H1 (cell line): ENCODE measurements around the gene MLKL. TPM values are rescaled to one million over a fixed set of nuclear protein-coding genes. Genes with fewer than 3 reads are reported as not detected.

Experiments
- CTCF ChIA-PET: fragments of 300-600 bp; sonication (Branson Sonifier 250); formaldehyde crosslinking; loops from one replicate; lab custom pipeline; 2021; ENCODE audit not compliant: partially characterized antibody; lab: Charles Lee
- POLR2A ChIA-PET: fragments of 300-600 bp; sonication (Branson Sonifier 250); formaldehyde crosslinking; loops from one replicate; lab custom pipeline; 2021; ENCODE audit warnings: inconsistent platforms; ENCODE audit not compliant: partially characterized antibody; lab: Charles Lee
- DNase-seq, 2 experiments: peaks; one replicate each; pipeline versions ENCODE4 v3.0.0 to v3.0.0-alpha.2; 2010 to 2022; ENCODE audit warnings: low spot score in 2 of 2, low read depth in 1 of 2, mixed read lengths in 1 of 2
- FAIRE-seq: peaks from 2 replicates; lab custom pipeline; 2011; peaks lifted over from hg19 to GRCh38; lab: Jason Lieb, UNC
- H2AFZ ChIP-seq: 2 replicates; pipeline ENCODE4 v1.8.1; 2012; ENCODE audit warnings: low read length, inconsistent platforms
- H2AK5ac ChIP-seq: 2 replicates; pipeline ENCODE4 v1.6.1; 2013; ENCODE audit warnings: low read depth, low read length
- H2BK120ac ChIP-seq: replicated peaks from 2 replicates; pipeline ENCODE3; 2013; ENCODE audit warnings: low read depth, low read length, inconsistent platforms
- H2BK12ac ChIP-seq: 2 replicates; pipeline ENCODE4 v1.6.1; 2013; ENCODE audit warnings: low read depth, low read length
- H2BK15ac ChIP-seq: 2 replicates; pipeline ENCODE4 v1.6.1; 2013; ENCODE audit warnings: low read length
- H2BK20ac ChIP-seq: 2 replicates; pipeline ENCODE4 v1.6.1; 2013; ENCODE audit warnings: low read length
- H2BK5ac ChIP-seq: 2 replicates; pipeline ENCODE4 v1.6.1; 2013; ENCODE audit warnings: low read depth, low read length
- H3K14ac ChIP-seq: 2 replicates; pipeline ENCODE4 v1.6.1; 2013; ENCODE audit warnings: inconsistent platforms; ENCODE audit not compliant: insufficient read length
- H3K18ac ChIP-seq: 2 replicates; pipeline ENCODE4 v1.6.1; 2013; ENCODE audit warnings: low read length; ENCODE audit errors: extremely low read depth
- H3K23ac ChIP-seq: 2 replicates; pipeline ENCODE4 v1.6.1; 2013; ENCODE audit warnings: inconsistent platforms; ENCODE audit not compliant: insufficient read length
- H3K23me2 ChIP-seq: 2 replicates; pipeline ENCODE4 v1.6.1; 2013; ENCODE audit warnings: low read depth, low read length
- H3K27ac ChIP-seq: 2 replicates; pipeline ENCODE4 v1.6.1; 2011; ENCODE audit warnings: low read depth, low read length, inconsistent platforms
- H3K27me3 ChIP-seq, 4 experiments: replicated peaks in 1 of 4; 1 replicate in 1 of 4; 2 replicates in 3 of 4; pipeline versions ENCODE4 v1.6.1 to v1.8.1; 2011 to 2013; ENCODE audit warnings: low read length in 3 of 4, mild to moderate bottlenecking in 3 of 4, inconsistent platforms in 2 of 4, mixed read lengths in 2 of 4, moderate library complexity in 1 of 4; ENCODE audit not compliant: control insufficient read depth in 3 of 4, insufficient read depth in 3 of 4; ENCODE audit errors: extremely low read depth in 1 of 4
- H3K36me3 ChIP-seq, 4 experiments: 2 replicates each; pipeline versions ENCODE4 v1.6.1 to v1.8.1; 2011 to 2013; ENCODE audit warnings: mild to moderate bottlenecking in 4 of 4, low read length in 3 of 4, moderate library complexity in 2 of 4, control low read depth in 1 of 4, inconsistent platforms in 1 of 4; ENCODE audit not compliant: insufficient read depth in 4 of 4, control insufficient read depth in 2 of 4
- H3K4ac ChIP-seq: replicated peaks from 2 replicates; pipeline ENCODE3; 2013; ENCODE audit warnings: low read length, low read depth, mixed read lengths, inconsistent platforms; ENCODE audit not compliant: insufficient read length
- H3K4me1 ChIP-seq, 4 experiments: replicated peaks in 1 of 4; 1 replicate in 1 of 4; 2 replicates in 3 of 4; pipeline versions ENCODE4 v1.6.1 to v1.8.1; 2011 to 2013; ENCODE audit warnings: low read length in 3 of 4, inconsistent platforms in 2 of 4, mixed read lengths in 1 of 4; ENCODE audit not compliant: insufficient read depth in 4 of 4, control insufficient read depth in 3 of 4
- H3K4me2 ChIP-seq, 2 experiments: 2 replicates each; pipeline versions ENCODE4 v1.6.1 to v1.8.1; 2011 to 2013; ENCODE audit warnings: low read depth in 2 of 2, low read length in 2 of 2, control low read depth in 1 of 2, inconsistent platforms in 1 of 2, mild to moderate bottlenecking in 1 of 2; ENCODE audit not compliant: insufficient read depth in 1 of 2
- H3K4me3 ChIP-seq, 4 experiments: fragments of 200-600, 300-600 bp in 1 of 4; sonication (generic), shearing (Covaris generic), sonication (Bioruptor Twin) in 1 of 4; 2 replicates each; pipeline versions ENCODE4 v1.5.1 to v1.8.1; 2011 to 2016; ENCODE audit warnings: low read length in 4 of 4, low read depth in 3 of 4, control low read depth in 2 of 4, inconsistent platforms in 2 of 4, mild to moderate bottlenecking in 2 of 4, mixed read lengths in 1 of 4, moderate library complexity in 1 of 4; ENCODE audit not compliant: insufficient read depth in 2 of 4; ENCODE audit errors: extremely low read depth in 1 of 4
- H3K56ac ChIP-seq: replicated peaks from 2 replicates; pipeline ENCODE3; 2013; ENCODE audit warnings: low read depth, mild to moderate bottlenecking, mixed read lengths, low read length, inconsistent platforms; ENCODE audit not compliant: insufficient read length
- H3K79me1 ChIP-seq: 2 replicates; pipeline ENCODE4 v1.6.1; 2013; ENCODE audit warnings: low read depth, low read length, control low read depth
- H3K79me2 ChIP-seq, 2 experiments: 2 replicates each; pipeline versions ENCODE4 v1.6.1 to v1.8.1; 2012 to 2013; ENCODE audit warnings: low read length in 2 of 2, mild to moderate bottlenecking in 2 of 2, inconsistent platforms in 1 of 2; ENCODE audit not compliant: insufficient read depth in 2 of 2, control insufficient read depth in 1 of 2
- H3K9ac ChIP-seq, 4 experiments: replicated peaks in 1 of 4; 1 replicate in 1 of 4; 2 replicates in 3 of 4; pipeline versions ENCODE4 v1.6.1 to v1.8.1; 2011 to 2013; ENCODE audit warnings: low read depth in 3 of 4, low read length in 3 of 4, control low read depth in 2 of 4, mild to moderate bottlenecking in 2 of 4, moderate library complexity in 2 of 4, inconsistent platforms in 1 of 4; ENCODE audit errors: extremely low read depth in 1 of 4
- H3K9me3 ChIP-seq, 2 experiments: 2 replicates each; pipeline versions ENCODE4 v1.6.1 to v1.8.1; 2012 to 2013; ENCODE audit warnings: mild to moderate bottlenecking in 2 of 2, moderate library complexity in 2 of 2, control low read depth in 1 of 2, inconsistent platforms in 1 of 2, low read depth in 1 of 2, low read length in 1 of 2, mixed read lengths in 1 of 2; ENCODE audit not compliant: insufficient read depth in 2 of 2
- H4K20me1 ChIP-seq, 2 experiments: replicated peaks in 1 of 2; 2 replicates each; pipeline versions ENCODE3 to v1.8.1; 2011 to 2013; ENCODE audit warnings: inconsistent platforms in 2 of 2, low read length in 2 of 2, mild to moderate bottlenecking in 1 of 2; ENCODE audit not compliant: insufficient read depth in 2 of 2, control insufficient read depth in 1 of 2
- H4K5ac ChIP-seq: 2 replicates; pipeline ENCODE4 v1.6.1; 2013; ENCODE audit warnings: low read length, low read depth, mixed read lengths, inconsistent platforms; ENCODE audit not compliant: insufficient read length
- H4K8ac ChIP-seq: 2 replicates; pipeline ENCODE4 v1.8.0; 2013; ENCODE audit warnings: mild to moderate bottlenecking, moderate library complexity, low read length, inconsistent platforms; ENCODE audit not compliant: insufficient read depth; ENCODE audit errors: extremely low read depth
- H4K91ac ChIP-seq: replicated peaks from 2 replicates; pipeline ENCODE3; 2013; ENCODE audit warnings: low read length, mixed read lengths, inconsistent platforms; ENCODE audit not compliant: insufficient read length
- ATF2 ChIP-seq: IDR thresholded peaks from 2 replicates; pipeline ENCODE4 v1.6.1; 2012; ENCODE audit warnings: low read length, inconsistent platforms
- BACH1 ChIP-seq: IDR thresholded peaks from 2 replicates; pipeline ENCODE4 v1.6.1; 2012; ENCODE audit warnings: low read length, improper control_type of control experiment
- CBX8 ChIP-seq: fragments of 300-800, 300-1000 bp; sonication (generic); IDR thresholded peaks from 2 replicates; pipeline ENCODE4 v1.7.1; 2016; ENCODE audit warnings: low read depth, low read length, borderline replicate concordance
- CTCF ChIP-seq, 3 experiments: IDR thresholded peaks; 1 replicate in 2 of 3; 2 replicates in 1 of 3; pipeline versions ENCODE4 v1.5.1 to v1.6.1; 2011; ENCODE audit warnings: low read length in 3 of 3, mild to moderate bottlenecking in 3 of 3, inconsistent platforms in 2 of 3, low read depth in 1 of 3, moderate library complexity in 1 of 3; ENCODE audit not compliant: insufficient read depth in 1 of 3; ENCODE audit errors: control extremely low read depth in 1 of 3
- SIN3A ChIP-seq, 2 experiments: IDR thresholded peaks in 1 of 2; conservative IDR thresholded peaks in 1 of 2; 2 replicates each; pipeline ENCODE4 v1.6.1; 2011 to 2012; ENCODE audit warnings: low read length in 2 of 2, improper control_type of control experiment in 1 of 2, low read depth in 1 of 2, mild to moderate bottlenecking in 1 of 2
- SP4 ChIP-seq: IDR thresholded peaks from 2 replicates; pipeline ENCODE4 v1.6.1; 2012; ENCODE audit warnings: low read length, inconsistent platforms
- WGBS, 2 experiments: shearing (Covaris generic) in 1 of 2; methylation state at CpG; one replicate each; pipeline versions ENCODE4 v1.1.6 to v1.1.7; 2013 to 2015; ENCODE audit warnings: low lambda C conversion rate in 2 of 2, mixed read lengths in 2 of 2, inconsistent platforms in 1 of 2, low coverage in 1 of 2, missing lambda C conversion rate in 1 of 2; ENCODE audit not compliant: insufficient replicate concordance in 2 of 2, insufficient coverage in 1 of 2, insufficient read length in 1 of 2; ENCODE audit errors: extremely low coverage in 1 of 2, missing lambda C conversion rate in 1 of 2; 5-methylcytosine and 5-hydroxymethylcytosine counted together
- polyA plus RNA-seq, 7 experiments: library from polyadenylated mRNA; depleted of rRNA in 3 of 7; stranded (reverse) in 5 of 7; unstranded in 2 of 7; fragments of >200 nt in 5 of 7; fragments of 200-250 nt in 2 of 7; gene quantifications; 1 replicate in 5 of 7; 2 replicates in 1 of 7; 4 replicates in 1 of 7; pipeline versions ENCODE4 v1.2.1 to v1.2.3, GENCODE V29; 2011 to 2013; ENCODE audit warnings: missing spikeins in 2 of 7, mixed read lengths in 2 of 7
- total RNA-seq: library from RNA; stranded (reverse); fragmentation: NEBNext Ultra II Directional; extraction: Animal tissue kit (Norgen Biotek cat#: 25700); gene quantifications from 2 replicates; pipeline ENCODE4 v1.2.1, GENCODE V29; 2021

Gene MLKL
- total and polyA plus RNA-seq, 2 of the 8 experiments (the other 6 are each of a cell fraction or from before 2014, with no cell fraction given), result 1.6 to 2.1 TPM

GRCh38 chr16:74626741-74627416, 73.8 kb downstream of the MLKL start:
- H3K27me3 ChIP-seq, result no peaks in the 10 kb centered on the region
- H3K23me2 ChIP-seq, result no peaks in the 10 kb centered on the region
- DNase-seq (no peak), FAIRE-seq (no peak)
- H2BK5ac ChIP-seq, result no peak overlapping the region
- peaks cover 0 to 5% (median 3%) of the 10 kb centered on the region in 4 experiments; a peak in 3 of 7 replicates for H3K4me1 ChIP-seq
- no peaks in the 10 kb centered on the region; the same call in 1 of the 2 replicates for H3K79me1 ChIP-seq
- H2BK15ac ChIP-seq, result no peak overlapping the region
- H3K79me2 ChIP-seq, result no peaks in the 10 kb centered on the region
- H3K4me2 ChIP-seq, result no peak overlapping the region
- 89% methylated on average over 1 of the region's 1 CpG; no CpG with 5 or more reads in 1 of the 2 experiments for WGBS, 2 experiments
- no peak overlapping the region for H2BK20ac ChIP-seq
- H3K9me3 ChIP-seq, result no peaks in the 10 kb centered on the region
- no peak overlapping the region for H2AFZ ChIP-seq
- ChIA-PET CTCF (interaction anchor here (2.1 kb wide), 1 partner anchor 13 kb away, joined by 7 read pairs; no protein-coding TSS in a partner anchor), POLR2A (interaction anchor here (0.7 to 1.7 kb wide), 3 partner anchors 20 to 40 kb away, joined by 3 to 4 read pairs (median 3); partner anchors contain the start of genes GLG1 and RFWD3)
- H3K27ac ChIP-seq, result no peak overlapping the region
- peaks cover 1 to 13% of the 10 kb centered on the region in 2 experiments for H4K20me1 ChIP-seq
- no peak overlapping the region for H2BK120ac ChIP-seq
- no peak overlapping the region for H3K18ac ChIP-seq
- H3K4me3 ChIP-seq, result no peak overlapping the region
- no peak overlapping the region for H2AK5ac ChIP-seq
- H3K9ac ChIP-seq, result no peak overlapping the region
- H3K14ac ChIP-seq, result no peak overlapping the region
- H4K8ac ChIP-seq, result no peak overlapping the region
- TF ChIP-seq ATF2 (no peak), SP4 (no peak), BACH1 (no peak), SIN3A (conservative IDR thresholded peaks at IDR 0.05 in 1 of 2, IDR thresholded peaks at IDR 0.05 in 1 of 2; ENCODE audit: low read depth in 1 of 2, low read length in 2 of 2) (no peak), CTCF (IDR thresholded peaks at IDR 0.05; ENCODE audit: control extremely low read depth in 1 of 3, insufficient read depth in 1 of 3, low read depth in 1 of 3, low read length in 3 of 3) (no peak), CBX8 (no peak)
- no peak overlapping the region for H4K91ac ChIP-seq
- H2BK12ac ChIP-seq, result no peak overlapping the region
- H3K36me3 ChIP-seq, result peaks cover 56 to 96% (median 85%) of the 10 kb centered on the region in 4 experiments
- H3K56ac ChIP-seq, result no peak overlapping the region
- H3K23ac ChIP-seq, result no peak overlapping the region
- H4K5ac ChIP-seq, result no peak overlapping the region
- H3K4ac ChIP-seq, result no peak overlapping the region
